ENCODE data around the gene STK36.

DNA sequence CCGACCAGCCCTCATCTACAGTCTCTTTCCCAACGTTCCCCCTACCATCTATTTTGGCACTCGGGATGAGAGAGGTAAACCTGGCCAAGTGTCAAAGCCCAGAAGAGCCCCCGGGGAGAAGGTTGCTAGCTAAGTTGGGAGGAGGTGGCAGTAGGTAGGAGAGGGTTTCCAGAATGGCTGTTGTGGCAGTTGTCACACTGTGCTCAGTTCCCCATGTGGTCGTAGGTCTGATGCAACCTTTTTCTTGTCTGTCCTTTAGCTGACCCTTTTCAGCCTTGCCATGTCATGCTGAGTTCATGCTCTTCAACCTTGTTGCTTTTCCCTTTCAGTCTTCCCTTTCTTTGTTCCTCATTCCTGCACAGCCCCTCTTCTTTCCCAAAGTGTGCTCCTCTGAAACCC, 73.3 kb downstream of the STK36 start:
- TF ChIP-seq CTCF (IDR thresholded peaks at IDR 0.05; ENCODE audit: low read depth, low read length): no peak
- no peak for TF ChIP-seq EZH2phosphoT487 (IDR thresholded peaks at IDR 0.05; ENCODE audit: low read depth)
